IPS-NIHi7 (cell line): ENCODE measurements around the gene UBFD1.
"Not testable (repeated sequence)": the region's sequence is repeated elsewhere in the genome, so short reads cannot be mapped to it uniquely, and the experiment has no call there.

ENCODE experiments used
- DNase-seq: peaks from one replicate; pipeline ENCODE4 v3.0.0; 2012; ENCODE audit warnings: mixed read lengths; ENCODE audit errors: extremely low spot score

UBFD1 gene, protein sequence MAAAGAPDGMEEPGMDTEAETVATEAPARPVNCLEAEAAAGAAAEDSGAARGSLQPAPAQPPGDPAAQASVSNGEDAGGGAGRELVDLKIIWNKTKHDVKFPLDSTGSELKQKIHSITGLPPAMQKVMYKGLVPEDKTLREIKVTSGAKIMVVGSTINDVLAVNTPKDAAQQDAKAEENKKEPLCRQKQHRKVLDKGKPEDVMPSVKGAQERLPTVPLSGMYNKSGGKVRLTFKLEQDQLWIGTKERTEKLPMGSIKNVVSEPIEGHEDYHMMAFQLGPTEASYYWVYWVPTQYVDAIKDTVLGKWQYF

DNA sequence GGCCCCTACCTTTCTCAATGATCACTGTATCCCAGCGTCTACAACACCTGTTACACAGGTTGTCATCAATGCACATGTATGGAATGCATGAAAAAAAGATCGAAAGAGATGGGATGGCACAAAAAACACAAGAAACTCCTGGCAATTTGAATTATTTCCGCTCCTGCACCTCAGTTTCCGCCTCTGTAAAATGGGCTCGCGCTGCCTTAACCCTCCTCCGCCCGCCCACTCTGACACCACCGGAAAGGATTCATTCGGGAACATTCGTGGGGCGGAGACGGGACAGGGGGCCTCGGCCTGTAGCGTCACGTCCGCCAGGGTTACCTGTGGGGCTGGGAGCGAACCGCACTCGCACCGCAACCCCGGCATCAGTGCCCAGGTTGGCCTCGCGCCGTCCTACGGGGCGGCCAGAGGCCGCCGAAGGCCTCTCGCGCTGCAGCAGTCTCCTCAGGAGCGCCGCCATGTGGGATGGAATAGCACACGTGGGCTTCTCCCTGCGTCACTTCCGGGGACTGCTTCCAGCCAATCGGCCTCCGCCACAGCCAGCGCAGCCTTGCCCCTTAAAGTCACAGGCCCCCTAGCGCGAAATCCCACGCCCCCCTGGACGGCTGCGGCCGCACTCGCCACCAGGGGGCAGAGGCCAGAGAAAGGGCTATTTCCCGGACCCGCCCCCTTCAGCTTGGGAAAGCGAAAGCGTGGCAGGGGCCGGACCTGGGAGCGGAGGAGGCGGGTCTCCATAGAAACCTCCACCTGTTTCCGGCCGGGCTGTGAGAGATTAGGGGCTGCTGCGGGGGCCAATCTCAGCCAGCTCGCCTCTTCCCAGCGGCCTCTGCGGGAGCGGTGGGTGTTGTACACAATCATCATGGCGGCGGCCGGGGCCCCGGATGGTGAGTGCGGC is at the start of gene UBFD1, which contains the start of gene EARS2:
TSS of gene UBFD1 (plus strand) at position 847 of the 898 bp plus-strand sequence. CDS start at position 863, 16 bp downstream.
TSS of gene EARS2 (minus strand) at position 470 of the 898 bp plus-strand sequence. CDS start at position 463, 7 bp downstream.
- peak; percentile 98 for DNase-seq

DNA sequence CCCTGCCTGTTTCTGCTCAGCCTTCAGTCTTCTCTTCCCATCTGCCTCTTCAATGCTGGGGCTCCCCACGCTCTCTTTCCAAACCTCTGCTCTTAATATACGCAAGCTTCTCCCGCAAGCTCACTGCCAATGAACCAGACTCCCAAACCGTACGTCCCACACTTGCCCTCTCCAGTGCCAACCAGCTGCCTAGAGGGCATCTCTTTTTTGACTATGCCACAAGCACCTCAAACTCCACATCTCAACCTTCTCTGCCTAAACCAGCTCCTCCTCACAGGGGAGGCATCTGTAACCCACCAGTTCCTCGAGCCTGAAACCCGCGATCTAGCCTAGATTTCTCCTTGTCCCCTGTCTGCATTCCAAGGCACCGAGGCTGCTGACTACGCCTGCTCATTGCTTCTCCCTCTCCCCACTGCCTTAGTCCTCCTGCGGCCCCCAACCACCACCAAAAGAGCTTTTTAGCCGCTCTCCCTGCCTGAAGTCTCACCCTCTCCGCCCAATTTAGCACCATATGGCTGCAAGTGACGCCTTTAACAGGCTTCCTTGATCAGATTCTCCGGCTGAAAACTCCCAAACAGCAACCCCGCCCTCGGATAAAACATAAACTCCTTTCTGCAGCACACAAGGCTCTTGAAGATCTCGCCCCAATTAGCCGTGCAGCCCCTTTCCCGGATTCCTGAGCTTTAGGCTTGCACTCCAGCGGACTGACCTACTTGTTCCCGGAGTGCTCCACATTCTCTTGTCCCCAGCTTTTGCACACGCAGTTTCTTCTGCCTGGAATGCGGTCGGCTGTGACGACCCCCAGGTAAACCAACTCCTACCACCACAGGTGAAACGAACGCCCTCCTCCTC is 48.7 kb upstream of the UBFD1 start:
- DNase-seq: no peak

DNA sequence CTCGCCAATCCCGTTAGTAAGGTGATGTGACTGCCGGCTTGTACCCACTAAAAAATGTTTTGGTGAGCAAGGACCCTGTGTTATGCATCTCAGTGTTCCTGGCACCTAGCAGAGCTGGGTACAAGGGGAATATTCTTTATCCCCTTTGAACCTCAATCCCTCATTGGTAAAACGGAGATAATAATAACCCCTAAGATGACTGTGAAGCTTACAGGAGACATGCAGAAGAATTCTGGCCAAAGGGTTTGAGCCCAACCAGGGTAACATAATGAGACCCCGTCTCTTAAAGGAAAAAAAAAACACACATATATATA is 48.1 kb upstream of the UBFD1 start:
- no peak for DNase-seq

DNA sequence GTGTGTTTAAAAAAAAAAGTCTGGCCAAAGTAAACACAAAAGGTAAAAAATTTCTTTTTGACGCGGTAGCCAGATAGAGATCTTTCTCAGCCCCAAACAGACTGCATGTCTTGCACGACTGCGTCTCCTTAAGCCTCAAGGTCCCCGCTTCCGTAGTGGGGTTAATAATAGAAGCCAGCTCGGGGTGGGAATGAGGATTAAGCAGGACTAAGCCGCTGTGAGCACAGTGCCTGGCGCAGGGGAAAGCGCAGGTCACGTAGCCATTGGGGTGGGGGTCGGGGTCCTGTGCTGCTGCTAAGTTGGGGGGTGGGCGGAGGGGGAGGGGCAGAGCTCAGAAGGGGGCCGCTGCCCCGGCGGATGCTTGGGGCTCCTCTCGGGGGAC is 47.8 kb upstream of the UBFD1 start:
- DNase-seq: no peak

DNA sequence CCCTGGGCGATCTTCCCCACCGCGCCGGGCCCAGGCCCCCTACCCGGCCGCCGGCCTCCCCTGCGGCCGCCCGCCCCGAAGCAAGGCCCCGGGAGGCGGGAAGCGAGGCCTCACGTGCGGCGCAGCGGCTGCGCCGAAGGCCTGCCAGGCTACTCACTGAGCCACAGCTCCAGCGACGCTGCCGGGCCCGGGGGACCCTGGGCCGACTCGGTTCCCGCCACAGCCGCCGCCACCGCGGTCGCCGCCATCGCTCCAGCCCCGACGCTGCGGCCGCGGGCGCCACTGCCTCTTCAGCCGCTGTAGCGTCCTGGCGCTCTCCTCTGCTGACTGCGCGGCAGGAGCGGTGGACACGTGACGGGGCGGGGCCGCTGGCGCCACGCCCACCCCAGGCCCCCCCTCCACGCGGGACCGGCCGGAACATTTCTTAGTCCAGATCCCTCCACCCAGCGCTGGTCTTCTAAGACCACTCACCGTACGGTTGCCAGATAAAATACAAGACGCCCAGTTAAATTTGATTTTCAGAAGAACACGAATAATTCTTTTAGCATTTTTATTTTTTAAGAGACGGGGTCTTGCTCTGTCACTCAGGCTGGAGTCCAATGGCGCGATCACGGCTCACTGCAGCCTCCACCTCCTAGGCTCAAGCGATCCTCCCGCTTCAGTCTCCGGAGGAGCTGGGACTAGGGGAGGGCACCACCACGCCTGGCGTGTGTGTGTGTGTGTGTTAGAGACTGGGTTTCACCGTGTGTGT is 47.2 kb upstream of the UBFD1 start, which contains the start of gene GGA2:
TSS of gene GGA2 (minus strand) at position 331 of the 751 bp plus-strand sequence. CDS start at position 248, 83 bp downstream.
- DNase-seq: peak; percentile 87

DNA sequence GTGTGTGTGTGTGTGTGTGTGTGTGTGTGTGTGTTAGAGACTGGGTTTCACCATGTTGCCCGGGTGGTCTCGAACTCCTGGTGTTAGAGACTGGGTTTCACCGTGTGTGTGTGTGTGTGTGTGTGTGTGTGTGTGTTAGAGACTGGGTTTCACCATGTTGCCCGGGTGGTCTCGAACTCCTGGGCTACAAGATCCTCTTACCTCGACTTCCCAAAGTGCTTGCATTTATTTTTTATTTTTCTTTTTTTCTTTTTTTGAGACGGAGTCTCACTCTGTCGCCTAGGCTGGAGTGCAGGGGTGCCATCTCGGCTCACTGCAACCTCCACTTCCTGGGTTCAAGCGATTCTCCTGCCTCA is 46.6 kb upstream of the UBFD1 start:
- DNase-seq: not testable (repeated sequence)

DNA sequence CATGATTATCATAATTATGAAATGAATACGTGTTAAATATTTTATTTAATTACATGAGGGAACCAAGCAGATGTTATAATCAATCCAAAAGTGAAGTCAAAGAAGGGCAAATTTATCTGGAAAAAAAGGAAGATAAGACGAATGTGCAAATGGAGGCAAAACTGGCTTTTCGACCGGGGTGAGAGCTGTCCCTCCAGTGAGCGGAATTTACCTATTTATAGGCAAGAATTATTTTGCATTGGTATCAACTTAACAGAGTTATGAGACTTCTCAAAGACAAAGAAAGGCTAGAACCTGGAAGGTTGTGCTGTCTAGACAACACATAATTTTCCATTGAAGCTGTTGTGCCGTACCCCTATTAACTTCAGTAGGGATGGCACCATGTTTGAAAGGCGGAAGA is 45.8 kb upstream of the UBFD1 start:
- DNase-seq: no peak

DNA sequence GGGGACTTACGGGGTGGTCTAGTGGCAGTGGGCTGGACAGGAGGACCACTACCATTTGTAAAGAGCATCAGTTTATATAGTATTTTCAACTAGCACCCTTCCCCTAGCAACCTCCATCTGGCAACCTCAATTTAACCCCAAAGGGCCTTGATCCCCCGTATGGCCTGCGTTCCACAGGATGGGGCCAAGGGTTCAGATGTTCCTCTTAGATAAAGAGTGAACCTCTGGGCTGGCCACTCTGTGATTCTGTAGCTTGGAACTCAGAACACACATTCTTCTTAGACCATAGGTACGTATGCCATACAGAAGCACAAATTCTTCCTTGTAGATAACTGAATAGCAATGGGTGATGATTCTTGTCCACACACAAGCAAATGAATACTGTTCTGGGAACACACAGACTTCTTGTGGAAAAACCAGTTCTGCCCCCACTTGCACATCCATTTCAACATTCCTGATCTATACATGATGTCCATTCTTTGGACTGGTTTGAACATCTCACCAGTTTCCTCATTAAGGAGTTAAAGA is 45.3 kb upstream of the UBFD1 start:
- no peak for DNase-seq

DNA sequence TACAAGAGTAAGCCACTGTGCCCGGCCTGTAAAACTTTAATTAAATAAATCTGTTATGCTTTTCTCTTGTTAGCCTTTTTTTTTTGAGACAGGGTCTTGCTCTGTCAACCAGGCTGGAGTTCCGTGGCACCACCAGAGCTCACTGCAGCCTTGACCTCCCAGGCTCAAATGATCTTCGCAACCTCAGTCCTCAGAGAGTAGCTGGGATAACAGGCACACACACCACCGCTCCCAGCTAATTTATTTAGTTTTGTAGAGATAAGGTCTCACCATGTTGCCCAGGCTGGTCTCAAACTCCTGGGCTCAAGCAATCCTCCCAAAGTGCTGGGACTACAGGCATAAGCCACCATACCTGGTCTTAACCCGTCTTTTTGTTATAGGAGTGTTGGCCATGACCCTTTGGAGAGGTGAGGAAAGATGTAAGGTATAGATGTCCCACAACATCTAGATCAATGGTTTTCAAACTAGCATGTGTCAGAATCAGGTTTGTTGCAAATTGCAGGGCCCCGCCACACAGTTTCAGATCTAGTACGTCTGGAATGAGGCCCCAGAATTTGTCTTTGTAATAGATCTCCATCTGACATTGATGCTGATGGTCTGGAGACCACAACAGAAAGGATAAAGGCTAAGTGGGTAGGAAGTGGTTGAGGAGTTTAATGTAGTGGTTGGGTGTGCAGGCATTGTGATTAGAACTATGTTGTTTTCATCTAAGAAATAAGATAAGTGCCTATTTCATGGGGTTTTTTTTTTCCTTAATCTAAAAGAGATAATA is 43.0 kb upstream of the UBFD1 start:
- no peak for DNase-seq

DNA sequence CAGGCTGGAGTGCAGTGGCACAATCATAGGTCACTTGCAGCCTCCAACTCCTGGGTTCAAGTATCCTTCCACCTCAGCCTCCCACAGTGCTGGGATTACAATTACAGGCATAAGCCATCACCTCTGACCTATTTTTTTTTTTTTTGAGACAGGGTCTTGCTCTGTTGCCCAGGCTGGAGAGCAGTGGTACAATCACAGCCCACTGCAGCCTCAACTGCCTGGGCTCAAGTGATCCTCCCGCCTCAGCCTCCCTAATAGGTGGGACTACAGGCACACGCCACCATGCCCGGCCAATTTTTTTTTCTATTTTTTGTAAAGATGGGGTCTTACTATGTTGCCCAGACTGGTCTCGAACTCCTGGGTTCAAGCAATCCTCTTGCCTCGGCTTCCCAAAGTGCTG is 41.6 kb upstream of the UBFD1 start:
- no peak for DNase-seq

DNA sequence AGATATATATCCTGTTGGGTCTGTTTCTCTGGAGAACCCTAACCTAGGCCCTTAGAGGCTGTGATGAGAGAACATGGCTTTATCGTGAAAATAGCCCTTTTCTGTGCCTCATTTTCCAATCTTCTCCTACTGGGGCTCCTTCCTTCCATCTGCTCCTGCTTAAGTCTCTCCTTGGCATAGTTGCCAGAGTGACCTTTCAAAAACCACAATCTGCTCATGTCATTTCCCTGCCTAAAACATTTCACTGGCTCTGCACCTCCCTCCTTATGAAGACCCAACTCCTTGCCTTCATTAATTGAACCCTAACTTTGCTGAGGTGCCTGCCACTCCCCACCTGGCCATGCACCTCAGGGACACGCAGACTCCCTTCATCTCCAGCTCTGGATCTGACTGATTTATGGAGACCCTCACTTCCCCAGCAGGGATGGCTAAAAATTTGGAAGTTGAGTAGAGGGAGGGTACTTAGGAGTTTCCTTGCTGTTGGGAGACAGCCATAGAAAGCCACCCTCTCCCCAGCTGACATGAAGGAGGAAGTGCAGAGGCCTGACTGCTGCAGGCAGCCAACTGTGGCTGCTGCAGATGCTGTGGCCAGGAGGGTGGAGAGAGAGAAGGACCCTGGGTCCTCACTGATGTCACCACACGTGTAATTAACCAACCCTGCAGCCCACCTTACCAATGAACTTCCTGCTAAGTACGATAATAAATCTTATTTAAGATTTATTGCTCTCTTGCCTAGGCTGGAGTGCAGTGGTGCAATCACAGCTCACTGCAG is 41.0 kb upstream of the UBFD1 start:
- DNase-seq: no peak

DNA sequence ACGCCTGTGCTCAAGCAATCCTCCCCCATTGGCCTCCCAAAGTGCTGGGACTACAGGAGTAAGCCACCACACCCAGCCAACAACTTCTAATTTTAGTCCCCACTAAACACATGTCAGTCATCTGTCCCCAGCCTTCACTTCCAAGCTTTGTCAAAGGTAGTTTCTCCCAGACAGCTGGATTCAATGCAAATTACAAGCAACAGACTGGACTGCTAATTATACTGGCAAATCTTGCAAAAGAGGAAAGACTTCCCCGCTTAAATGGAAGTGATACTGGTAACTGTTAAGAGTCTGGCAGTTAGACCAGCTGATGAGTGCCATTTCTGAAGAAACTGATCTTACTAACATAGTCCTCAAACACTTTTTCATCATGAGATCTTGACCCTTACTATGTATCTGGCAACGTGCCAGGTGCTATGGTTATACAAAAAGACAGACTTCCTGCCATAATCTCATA is 39.1 kb upstream of the UBFD1 start:
- DNase-seq: no peak

DNA sequence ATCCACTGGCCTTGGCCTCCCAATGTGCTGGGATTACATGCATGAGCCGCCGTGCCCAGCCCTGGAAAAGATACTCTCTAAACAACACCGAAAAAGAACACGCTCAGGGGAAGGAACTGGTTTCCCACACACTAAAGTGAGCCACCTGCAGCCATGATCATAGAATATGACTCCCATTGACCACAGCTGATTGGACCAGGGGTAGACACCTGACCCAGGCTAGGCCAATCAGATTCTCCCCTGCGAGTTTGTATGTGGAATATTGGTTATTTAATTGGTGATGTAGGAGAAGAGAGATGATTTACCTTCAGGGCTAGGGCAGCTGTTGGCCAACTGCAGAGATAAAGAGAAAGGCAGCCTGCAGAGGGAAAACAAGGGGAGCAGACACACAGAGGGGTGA is 38.2 kb upstream of the UBFD1 start:
- no peak for DNase-seq

DNA sequence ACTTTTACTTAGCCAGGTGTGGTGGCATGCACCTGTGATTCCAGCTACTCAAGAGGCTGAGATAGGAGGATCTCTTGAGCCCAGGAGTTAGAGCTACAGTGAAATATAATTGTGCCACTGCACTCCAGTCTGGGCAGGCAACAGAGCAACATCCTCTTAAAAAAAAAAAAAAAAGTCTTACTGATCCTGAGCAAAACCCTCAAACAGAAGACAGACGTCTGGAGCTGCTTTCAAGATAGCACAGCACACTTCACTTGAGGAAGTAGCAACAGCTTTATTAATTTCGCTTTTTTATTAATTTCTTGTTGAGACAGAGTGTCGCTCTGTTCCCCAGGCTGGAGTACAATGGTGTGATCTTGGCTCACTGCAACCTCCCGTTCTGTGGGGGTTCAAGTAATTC is 37.0 kb upstream of the UBFD1 start:
- DNase-seq: no peak

DNA sequence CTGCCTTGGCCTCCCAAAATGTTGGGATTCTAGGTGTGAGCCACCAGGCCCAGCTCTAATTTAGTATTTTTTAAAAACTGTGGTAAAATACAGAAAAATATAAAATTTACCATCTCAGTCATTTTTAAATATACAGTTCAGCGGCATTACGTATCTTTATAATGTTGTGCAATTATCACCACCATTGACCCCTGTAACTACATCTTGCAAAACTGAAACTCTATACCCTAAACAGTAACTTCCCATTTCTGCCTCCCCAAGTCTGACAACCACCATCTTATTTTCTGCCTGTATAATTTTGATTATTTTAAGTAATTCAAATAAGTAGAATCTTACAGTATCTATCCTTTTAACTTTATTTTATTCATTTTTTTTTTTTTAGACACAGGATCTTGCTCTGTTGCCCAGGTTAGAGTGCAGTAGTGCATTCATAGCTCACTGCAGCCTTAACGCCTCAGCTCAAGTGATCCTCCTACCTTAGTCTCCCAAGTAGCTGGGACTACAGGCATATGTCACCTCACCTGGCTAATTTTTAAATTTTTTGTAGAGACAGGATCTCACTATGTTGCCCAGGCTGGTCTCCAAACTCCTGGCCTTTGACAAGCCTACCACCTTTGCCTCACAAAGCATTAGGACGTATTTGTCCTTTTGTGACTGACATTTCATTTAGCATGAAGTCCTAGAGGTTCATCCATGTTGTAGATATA is 36.3 kb upstream of the UBFD1 start:
- no peak for DNase-seq

DNA sequence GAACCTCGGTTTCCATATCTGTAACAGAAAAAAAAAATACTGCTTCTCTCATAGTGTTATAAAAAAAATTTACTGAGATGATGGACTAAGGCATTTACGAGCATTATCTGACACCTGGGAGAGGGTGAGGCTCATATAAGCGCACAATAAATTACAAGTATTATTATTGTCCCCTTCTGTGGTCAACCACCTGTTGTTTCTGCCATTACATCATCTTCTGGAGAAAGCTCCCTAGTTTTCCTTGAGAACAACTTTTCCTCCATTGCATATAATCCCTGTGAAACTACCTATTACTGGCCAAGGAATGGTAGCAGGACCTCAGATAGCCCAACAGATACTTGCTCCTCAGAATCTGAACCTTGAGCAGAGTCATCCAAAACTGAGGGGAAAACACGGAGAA is 35.6 kb upstream of the UBFD1 start:
- DNase-seq: no peak

DNA sequence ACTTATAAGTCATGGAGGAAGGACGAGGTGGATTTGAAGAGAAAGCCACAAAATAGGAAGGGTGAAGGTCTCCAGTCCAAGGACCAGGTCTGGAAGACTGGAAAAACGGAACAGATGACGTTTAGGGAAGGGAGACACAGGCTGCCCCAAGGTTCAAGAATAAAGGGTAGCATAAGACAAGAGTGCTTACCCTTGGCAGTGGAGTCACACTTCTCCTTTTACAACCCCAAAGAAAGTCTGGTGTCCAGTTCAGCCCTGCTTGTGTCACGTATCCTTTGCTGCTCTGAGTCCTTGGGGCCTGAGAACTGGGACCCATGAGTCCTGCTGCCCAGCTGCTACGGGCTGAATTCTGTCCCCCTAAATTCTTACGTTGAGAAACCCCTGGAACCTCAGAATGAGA is 34.2 kb upstream of the UBFD1 start:
- DNase-seq: no peak

DNA sequence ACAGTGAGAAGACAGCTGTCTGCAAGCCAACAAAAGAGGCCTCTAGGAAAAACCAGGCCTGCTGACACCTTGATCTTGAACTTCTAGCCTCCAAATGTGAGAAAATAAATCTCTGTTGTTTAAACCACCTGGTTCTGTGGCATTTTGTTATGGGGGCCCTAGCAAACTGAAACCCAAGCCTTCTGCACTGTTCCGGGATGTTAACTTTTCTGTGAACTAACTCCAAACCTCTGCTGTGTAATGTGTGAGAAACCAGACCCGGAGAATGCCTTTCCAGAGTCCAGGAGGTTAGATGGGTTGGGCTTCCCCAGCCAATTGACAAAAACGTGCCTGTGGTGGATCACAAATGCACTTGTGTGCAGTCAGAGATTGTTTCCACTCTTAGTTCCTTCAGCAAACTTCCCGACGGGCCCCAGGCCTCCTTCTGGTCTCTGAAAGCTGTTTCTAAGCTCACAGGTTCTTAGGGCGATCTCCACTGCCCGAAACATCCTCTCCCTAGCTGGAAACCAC is 33.6 kb upstream of the UBFD1 start:
- no peak for DNase-seq

DNA sequence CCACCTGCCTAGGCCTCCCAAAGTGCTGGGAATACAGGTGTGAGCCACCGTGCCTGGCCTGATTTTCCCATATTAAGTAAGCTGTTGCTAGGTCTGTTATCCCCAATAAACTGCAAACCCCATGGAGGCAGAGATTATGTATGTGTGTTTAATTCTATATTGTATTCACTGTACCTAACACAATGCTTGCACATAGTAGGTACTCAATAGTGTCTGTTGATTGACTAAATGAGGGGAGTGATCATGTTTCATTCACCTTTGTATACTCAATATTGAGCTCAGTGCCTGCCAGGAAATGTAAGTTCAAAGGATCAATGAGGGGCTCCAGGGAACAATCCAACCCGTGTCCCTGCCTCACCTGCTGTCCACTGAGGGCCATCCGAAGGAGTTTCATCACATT is 32.6 kb upstream of the UBFD1 start:
- DNase-seq: no peak
